Fibroblast of mammary gland (primary cell): ENCODE results near the gene ACSL4.
A peak's percentile ranks its signal among the peaks of the same experiment; 100 is the strongest.
"Not testable (repeated sequence)": the region's sequence is repeated elsewhere in the genome, so short reads cannot be mapped to it uniquely, and the experiment has no call there.

Experiments
- DNase-seq: peaks from one replicate; pipeline ENCODE4 v3.0.0-alpha.2; 2010; ENCODE audit warnings: low read depth
- H3K4me3 ChIP-seq: 2 replicates; pipeline ENCODE4 v1.5.1; 2011; ENCODE audit warnings: low read depth, mild to moderate bottlenecking, low read length, moderate library complexity; ENCODE audit not compliant: control insufficient read depth
- TF ChIP-seq, protein P1 (sequence below): conservative IDR thresholded peaks from 2 replicates; pipeline ENCODE4 v1.5.1; 2011; ENCODE audit warnings: low read depth, low read length, inconsistent platforms; ENCODE audit not compliant: control insufficient read depth, insufficient read depth

Gene ACSL4

DNA sequence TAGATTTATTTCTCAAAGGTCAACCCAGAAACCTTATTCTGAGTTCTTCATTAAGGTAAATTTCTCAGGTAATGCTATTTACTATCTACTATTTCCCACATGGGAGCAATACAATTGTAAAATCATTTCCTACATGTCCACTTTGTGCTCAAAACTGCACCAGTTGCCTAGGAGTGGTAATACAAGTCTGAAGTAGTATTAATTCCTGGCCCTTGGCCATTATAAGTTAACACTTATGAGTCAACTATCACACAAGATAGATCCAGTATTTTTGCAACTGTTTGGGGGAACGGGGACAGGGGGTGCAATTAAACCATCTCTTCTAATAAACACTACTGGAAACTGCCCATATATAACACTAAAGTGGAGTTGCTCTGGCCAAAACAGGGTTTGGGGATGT lies 48.9 kb downstream of the ACSL4 start:
- H3K4me3 ChIP-seq = no peak overlapping the region
- TF ChIP-seq, protein P1, sequence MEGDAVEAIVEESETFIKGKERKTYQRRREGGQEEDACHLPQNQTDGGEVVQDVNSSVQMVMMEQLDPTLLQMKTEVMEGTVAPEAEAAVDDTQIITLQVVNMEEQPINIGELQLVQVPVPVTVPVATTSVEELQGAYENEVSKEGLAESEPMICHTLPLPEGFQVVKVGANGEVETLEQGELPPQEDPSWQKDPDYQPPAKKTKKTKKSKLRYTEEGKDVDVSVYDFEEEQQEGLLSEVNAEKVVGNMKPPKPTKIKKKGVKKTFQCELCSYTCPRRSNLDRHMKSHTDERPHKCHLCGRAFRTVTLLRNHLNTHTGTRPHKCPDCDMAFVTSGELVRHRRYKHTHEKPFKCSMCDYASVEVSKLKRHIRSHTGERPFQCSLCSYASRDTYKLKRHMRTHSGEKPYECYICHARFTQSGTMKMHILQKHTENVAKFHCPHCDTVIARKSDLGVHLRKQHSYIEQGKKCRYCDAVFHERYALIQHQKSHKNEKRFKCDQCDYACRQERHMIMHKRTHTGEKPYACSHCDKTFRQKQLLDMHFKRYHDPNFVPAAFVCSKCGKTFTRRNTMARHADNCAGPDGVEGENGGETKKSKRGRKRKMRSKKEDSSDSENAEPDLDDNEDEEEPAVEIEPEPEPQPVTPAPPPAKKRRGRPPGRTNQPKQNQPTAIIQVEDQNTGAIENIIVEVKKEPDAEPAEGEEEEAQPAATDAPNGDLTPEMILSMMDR = no peak
- DNase-seq = peak; percentile 41

DNA sequence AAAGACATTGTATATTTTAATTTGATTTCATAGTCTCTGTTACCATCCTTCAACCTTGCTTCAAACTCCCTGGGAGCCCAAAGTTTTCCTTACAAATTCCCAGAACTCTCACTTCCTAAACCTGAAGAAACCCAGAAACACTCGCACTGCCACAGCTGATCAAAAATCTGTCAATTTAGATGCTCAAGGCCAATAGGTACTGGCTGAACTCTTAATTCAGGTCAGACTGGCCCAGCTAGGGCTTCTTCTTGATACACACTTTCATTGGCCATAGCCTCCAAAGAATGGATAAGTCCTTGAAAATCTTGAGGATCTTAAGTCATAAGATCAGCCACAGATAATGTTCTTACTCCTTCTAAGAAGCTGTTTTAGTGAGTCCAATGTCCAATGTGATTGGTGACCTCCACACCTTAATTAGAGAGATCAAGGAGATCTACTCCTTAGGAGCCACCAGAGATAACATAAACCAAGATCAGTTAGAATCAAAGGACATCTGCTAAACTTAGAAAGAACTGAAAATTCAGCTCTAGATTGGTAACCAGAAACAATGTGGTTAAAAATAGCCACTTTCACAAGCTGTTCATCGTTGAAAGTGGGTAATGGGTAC lies 51.5 kb downstream of the ACSL4 start:
- no peak overlapping the region for H3K4me3 ChIP-seq
- TF ChIP-seq, protein P1 = no peak
- DNase-seq = no peak

DNA sequence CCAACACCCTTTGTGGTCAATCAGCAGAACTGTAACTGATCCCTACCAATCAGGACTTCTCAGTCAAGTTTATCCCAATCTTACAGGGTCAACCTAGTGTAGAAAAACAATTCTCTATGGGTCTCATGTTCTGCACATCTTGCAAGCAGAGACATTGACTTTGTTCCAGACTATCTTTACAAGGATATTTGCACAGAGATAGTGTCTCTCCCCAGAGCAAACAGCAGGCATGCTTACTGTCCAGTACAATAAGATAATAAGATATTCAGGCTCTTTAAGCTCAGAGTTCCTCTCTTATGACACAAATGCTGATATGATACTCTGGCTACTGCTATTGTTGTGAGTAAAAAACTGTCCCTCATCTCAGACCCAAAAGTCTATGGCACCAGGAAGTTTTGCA lies 53.2 kb downstream of the ACSL4 start:
- DNase-seq = no peak
- TF ChIP-seq, protein P1 = no peak

DNA sequence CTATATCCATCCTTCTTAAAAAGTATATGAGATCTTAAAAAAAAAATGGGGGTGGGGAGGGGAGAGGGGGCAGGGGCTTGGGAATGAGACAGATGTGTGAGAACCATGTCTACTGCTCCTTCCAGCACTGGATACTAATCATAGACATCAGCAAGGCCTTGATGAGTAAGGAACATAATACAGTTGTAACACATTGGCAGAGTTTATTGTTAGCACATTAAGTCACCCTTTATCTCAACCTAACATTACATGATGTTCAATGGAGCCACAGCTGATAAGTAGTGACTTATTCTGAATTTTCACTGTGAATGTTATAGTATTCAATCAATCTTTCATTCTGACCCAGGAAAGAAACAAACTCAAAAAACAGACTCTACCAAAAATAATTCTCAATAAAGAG lies 60.8 kb downstream of the ACSL4 start:
- TF ChIP-seq, protein P1 = no peak
- no peak for DNase-seq
- H3K4me3 ChIP-seq = no peak overlapping the region

More for the DNA sequence above, 53.2 kb downstream of the ACSL4 start:
- H3K4me3 ChIP-seq = no peak overlapping the region

GRCh38 chrX:109671170-109671569 lies 61.9 kb downstream of the ACSL4 start:
- not testable (repeated sequence) for H3K4me3 ChIP-seq, DNase-seq

DNA sequence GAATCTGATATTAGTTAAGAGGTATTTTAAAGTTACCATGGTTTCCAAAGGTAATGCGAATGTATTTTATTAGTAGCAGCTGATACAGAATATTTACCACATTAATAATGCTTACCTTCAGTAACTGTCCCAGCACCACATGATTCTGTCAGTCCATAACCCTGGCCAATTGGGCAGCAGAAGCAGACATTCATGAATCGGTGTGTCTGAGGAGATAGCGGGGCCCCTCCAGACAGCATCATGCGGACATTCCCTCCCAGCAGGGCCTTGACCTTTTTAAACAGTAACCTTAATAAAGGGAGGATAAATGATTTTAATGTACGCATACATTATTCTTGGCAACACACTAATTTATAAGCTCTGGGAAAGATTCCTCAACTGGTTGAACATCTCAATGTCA lies 65.1 kb downstream of the ACSL4 start:
- H3K4me3 ChIP-seq = no peak overlapping the region
- TF ChIP-seq, protein P1 = no peak
- no peak for DNase-seq

DNA sequence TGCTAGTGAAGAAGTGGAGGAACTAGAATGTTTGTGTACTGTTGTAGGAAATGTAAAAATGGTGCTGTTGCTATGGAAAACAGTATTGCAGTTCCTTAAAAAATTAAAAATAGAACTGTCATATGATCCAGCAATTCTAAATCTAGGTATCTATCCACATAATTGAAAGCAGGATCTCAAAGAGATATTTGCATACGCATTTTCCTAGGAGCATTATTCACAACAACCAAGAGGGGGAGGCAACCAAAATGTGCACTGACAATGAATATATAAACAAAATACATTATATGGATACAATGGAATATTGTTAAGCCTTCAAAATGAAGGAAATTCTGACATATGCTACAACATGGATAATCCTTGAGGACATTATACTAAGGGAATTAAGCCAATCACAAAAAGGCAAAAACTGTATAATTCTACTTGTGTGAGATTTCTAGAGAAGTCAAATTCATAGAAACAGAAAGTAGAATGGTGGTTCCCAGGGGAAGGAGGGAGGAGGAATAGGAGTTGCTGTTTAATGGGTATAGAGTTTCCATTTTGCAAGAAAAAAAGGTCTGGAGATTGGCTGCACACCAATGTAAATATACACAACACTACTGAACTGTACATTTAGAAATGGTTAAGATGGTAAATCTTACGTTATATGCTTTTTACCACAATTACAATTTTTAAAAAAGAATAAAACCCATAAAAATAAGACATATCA lies 72.5 kb downstream of the ACSL4 start:
- no peak for DNase-seq
- no peak overlapping the region for H3K4me3 ChIP-seq

More for the DNA sequence above, 72.5 kb downstream of the ACSL4 start:
- TF ChIP-seq, protein P1 = no peak
